ENCODE measurements around the gene TEDC2. TPM values are rescaled to one million over a fixed set of nuclear protein-coding genes. Genes with fewer than 3 reads are reported as not detected.

Gene TEDC2, protein sequence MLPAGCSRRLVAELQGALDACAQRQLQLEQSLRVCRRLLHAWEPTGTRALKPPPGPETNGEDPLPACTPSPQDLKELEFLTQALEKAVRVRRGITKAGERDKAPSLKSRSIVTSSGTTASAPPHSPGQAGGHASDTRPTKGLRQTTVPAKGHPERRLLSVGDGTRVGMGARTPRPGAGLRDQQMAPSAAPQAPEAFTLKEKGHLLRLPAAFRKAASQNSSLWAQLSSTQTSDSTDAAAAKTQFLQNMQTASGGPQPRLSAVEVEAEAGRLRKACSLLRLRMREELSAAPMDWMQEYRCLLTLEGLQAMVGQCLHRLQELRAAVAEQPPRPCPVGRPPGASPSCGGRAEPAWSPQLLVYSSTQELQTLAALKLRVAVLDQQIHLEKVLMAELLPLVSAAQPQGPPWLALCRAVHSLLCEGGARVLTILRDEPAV
- total RNA-seq (2022; extraction: Qiagen RNA extraction; ENCODE audit: low read depth), result 15.6 to 20.9 TPM (median 19.0 TPM) in 5 replicates

GRCh38 chr16:2459647-2460390, at the start of gene TEDC2:
TSS of gene TEDC2 (plus strand) at chr16:2460109. CDS start at chr16:2460145, 36 bp downstream.

GRCh38 chr16:2429034-2429770, 30.7 kb upstream of the TEDC2 start, which contains the start of gene CCNF:
TSS of gene CCNF (plus strand) at chr16:2429447. CDS start at chr16:2429482, 35 bp downstream.

DNA sequence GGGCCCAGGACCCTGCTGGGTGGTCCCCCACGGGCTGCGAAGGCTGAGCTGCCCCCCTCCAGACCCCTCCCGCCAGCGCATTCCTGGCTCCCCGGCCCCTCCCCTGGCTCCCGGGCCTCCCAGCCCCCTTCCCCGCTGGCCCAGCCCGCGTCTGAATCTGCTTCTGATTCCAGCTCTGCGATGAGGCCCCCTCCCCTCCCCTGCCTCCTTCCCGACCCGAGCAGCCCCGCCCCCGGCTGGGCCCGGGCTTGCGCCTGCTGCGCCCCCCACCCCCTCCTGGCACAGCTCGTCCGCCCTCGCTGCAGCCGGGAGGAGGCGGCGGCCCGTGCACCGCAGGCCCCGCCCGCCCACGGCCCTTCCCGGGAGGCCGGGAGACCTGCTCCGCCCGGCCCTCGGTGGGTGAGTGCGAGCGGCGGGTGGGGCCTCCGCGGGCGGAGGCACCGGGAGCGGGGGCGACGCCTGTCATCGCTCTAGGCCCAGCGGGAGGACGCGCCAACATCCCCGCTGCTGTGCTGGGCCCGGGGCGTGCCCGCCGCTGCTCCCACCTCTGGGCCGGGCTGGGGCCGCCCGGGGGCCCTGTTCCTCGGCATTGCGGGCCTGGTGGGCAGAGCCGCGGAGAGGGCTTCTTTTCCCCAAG, 11.2 kb downstream of the TEDC2 start, which contains the start of gene NTN3:
Gene NTN3 (plus strand): TSS at position 282 of the 637 bp plus-strand sequence. CDS start 405 bp downstream, outside the sequence.

DNA sequence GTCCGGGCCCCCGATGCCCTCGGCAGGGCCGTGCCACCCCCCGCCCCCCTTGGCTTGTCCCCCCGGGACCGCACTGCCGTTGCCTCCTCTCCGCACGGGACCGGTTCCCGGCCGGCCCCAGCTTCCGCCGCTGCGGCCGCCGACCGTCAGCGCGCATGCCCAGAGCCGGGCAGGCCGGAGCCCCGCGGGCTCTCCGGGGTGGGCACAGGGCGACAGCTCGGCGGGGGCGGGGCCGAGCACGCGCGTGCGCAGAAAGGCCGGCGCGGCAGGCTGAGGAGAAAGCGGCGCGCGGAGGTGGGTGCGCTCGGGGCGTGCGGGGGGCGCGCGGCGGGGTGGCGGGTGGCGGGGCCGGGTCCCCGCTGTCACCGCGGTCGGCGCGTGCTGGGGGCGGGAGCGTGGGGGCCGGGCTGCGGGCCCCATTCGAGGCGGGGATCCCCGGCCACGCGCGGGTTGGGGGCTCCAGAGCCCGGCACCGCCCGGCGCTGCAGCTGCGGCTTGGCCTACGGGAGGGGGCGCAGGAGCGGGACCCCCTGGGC, 15.0 kb downstream of the TEDC2 start, which contains the start of gene TBC1D24:
Gene TBC1D24 (plus strand): TSS at position 251 of the 536 bp plus-strand sequence. CDS start 21,022 bp downstream, outside the sequence.

DNA sequence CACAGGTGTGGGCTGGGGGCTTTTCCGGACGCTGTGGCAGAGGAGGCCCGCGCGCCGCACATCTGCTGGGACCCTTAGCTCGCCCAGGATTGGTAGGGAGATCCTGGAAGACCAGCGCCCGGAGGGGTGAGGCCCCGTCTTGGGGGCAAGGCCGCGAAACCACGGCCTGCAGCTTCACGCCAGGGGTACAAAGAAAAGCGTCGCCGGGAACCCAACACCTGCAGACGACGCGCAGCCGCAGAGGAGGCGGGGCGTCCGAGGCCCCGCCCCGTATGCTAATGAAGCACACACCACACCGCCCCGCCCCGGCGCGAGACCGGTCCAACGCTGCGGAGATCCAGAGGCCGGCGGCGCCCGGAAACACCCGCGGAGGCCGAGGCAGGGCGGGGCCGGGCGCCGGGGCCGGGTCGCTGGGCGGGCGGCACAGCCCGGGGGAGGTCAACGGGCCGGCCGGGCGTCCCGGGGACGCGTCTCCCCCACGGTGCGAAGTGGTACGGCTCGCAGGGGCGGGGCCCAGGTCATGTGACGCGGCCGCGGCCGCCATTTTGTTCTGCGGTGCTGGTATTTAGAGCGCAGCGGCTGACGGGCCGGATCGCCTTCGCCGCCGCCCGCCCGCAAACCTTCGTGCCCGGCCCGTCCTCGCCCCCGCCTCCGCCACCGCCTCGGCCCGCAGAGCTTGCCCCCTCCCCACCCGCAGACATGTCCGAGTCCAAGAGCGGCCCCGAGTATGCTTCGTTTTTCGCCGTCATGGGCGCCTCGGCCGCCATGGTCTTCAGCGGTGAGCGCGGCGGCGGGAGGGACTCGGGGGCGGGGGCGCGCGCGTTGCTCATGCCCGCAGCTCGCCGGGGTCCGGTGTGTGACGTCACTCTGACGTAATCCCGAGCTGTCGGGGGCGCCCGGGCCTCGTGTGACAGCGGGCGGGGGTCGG, 53.8 kb downstream of the TEDC2 start, which contains the start of gene ATP6V0C:
Gene ATP6V0C (plus strand): TSS at position 548 of the 928 bp plus-strand sequence. CDS start 152 bp downstream, at position 700.

Other genes starting within 250 kb of the TEDC2 start
- 3.6 to 6.2 TPM (median 5.0 TPM) in 5 replicates for gene BRICD5, start 249.2 kb upstream of the TEDC2 start, total RNA-seq (2022; extraction: Qiagen RNA extraction; ENCODE audit: low read depth)
- 18.4 to 32.7 TPM (median 32.3 TPM) in 5 replicates for gene PGP, start 245.3 kb upstream of the TEDC2 start, total RNA-seq (2022; extraction: Qiagen RNA extraction; ENCODE audit: low read depth)
- gene E4F1, start 236.5 kb upstream of the TEDC2 start, total RNA-seq (2022; extraction: Qiagen RNA extraction; ENCODE audit: low read depth), result 15.7 to 26.0 TPM (median 24.9 TPM) in 5 replicates
- 0.80 to 1.7 TPM (median 1.6 TPM) in 5 replicates for gene DNASE1L2, start 223.7 kb upstream of the TEDC2 start, total RNA-seq (2022; extraction: Qiagen RNA extraction; ENCODE audit: low read depth)
- gene ECI1, start 208.5 kb upstream of the TEDC2 start, total RNA-seq (2022; extraction: Qiagen RNA extraction; ENCODE audit: low read depth), result 47.7 to 92.0 TPM (median 91.2 TPM) in 5 replicates
- gene RNPS1, start 192.0 kb upstream of the TEDC2 start, total RNA-seq (2022; extraction: Qiagen RNA extraction; ENCODE audit: low read depth), result 248 to 285 TPM (median 258 TPM) in 5 replicates
- 15.9 to 20.5 TPM (median 20.2 TPM) in 5 replicates for gene ABCA3, start 119.4 kb upstream of the TEDC2 start, total RNA-seq (2022; extraction: Qiagen RNA extraction; ENCODE audit: low read depth)
- 18.2 to 24.3 TPM (median 22.2 TPM) in 5 replicates for gene CCNF, start 30.7 kb upstream of the TEDC2 start, total RNA-seq (2022; extraction: Qiagen RNA extraction; ENCODE audit: low read depth)
- 0.07 TPM in 1 of 5 replicates, not detected in the others for gene NTN3, start 11.2 kb downstream of the TEDC2 start, total RNA-seq (2022; extraction: Qiagen RNA extraction; ENCODE audit: low read depth)
- gene TBC1D24, start 15.0 kb downstream of the TEDC2 start, total RNA-seq (2022; extraction: Qiagen RNA extraction; ENCODE audit: low read depth), result 5.7 to 8.7 TPM (median 7.5 TPM) in 5 replicates
- 158 to 311 TPM (median 226 TPM) in 5 replicates for gene ATP6V0C, start 53.8 kb downstream of the TEDC2 start, total RNA-seq (2022; extraction: Qiagen RNA extraction; ENCODE audit: low read depth)
- gene AMDHD2, start 60.3 kb downstream of the TEDC2 start, total RNA-seq (2022; extraction: Qiagen RNA extraction; ENCODE audit: low read depth), result 13.7 to 26.4 TPM (median 23.1 TPM) in 5 replicates
- 0.12 TPM in 1 of 5 replicates, not detected in the others for gene CEMP1, start 71.3 kb downstream of the TEDC2 start, total RNA-seq (2022; extraction: Qiagen RNA extraction; ENCODE audit: low read depth)
- gene PDPK1, start 77.9 kb downstream of the TEDC2 start, total RNA-seq (2022; extraction: Qiagen RNA extraction; ENCODE audit: low read depth), result 16.1 to 23.2 TPM (median 21.5 TPM) in 5 replicates
- gene KCTD5, start 222.4 kb downstream of the TEDC2 start, total RNA-seq (2022; extraction: Qiagen RNA extraction; ENCODE audit: low read depth), result 36.0 to 45.0 TPM (median 43.8 TPM) in 5 replicates

Data from A549 treated with GW870086 at 1 μM for 4 hours (cell line).